NCI-H2107 treated with DMSO at 0.1 percent for 48 hours (cell line): ENCODE measurements around the gene ALG8.
"Not testable (repeated sequence)": the region's sequence is repeated elsewhere in the genome, so short reads cannot be mapped to it uniquely, and the experiment has no call there.

Experiments used
- DNase-seq: peaks from one replicate; lab custom pipeline; 2025; ENCODE audit not compliant: unreplicated experiment; lab: John Stamatoyannopoulos, UW

ALG8 gene

GRCh38 chr11:78072455-78072854 lies 67.0 kb downstream of the ALG8 start:
- DNase-seq: no peak

GRCh38 chr11:78071717-78072116 lies 67.7 kb downstream of the ALG8 start:
- no peak for DNase-seq

- no peak for DNase-seq
Measured at GRCh38 chr11:78070621-78071020, 68.8 kb downstream of the ALG8 start.

GRCh38 chr11:78069465-78069864 lies 70.0 kb downstream of the ALG8 start:
- no peak for DNase-seq

- DNase-seq: no peak
Measured at GRCh38 chr11:78067704-78068103, 71.7 kb downstream of the ALG8 start.

- no peak for DNase-seq
Measured at GRCh38 chr11:78066471-78066870, 73.0 kb downstream of the ALG8 start.

- no peak for DNase-seq
Measured at GRCh38 chr11:78065203-78065602, 74.2 kb downstream of the ALG8 start.

- DNase-seq: no peak
Measured at GRCh38 chr11:78063440-78064181, 75.8 kb downstream of the ALG8 start, which contains the start of gene THRSP. THRSP (plus strand) TSS chr11:78063861; CDS start chr11:78063882, 21 bp downstream.

- no peak for DNase-seq
Measured at GRCh38 chr11:78062671-78063070, 76.8 kb downstream of the ALG8 start.

- no peak for DNase-seq
Measured at GRCh38 chr11:78061921-78062311, 77.5 kb downstream of the ALG8 start.

GRCh38 chr11:78061088-78061920 lies 78.1 kb downstream of the ALG8 start:
- DNase-seq: no peak

GRCh38 chr11:78060533-78060932 lies 78.9 kb downstream of the ALG8 start:
- no peak for DNase-seq

- DNase-seq: not testable (repeated sequence)
Measured at GRCh38 chr11:78059749-78060328, 79.6 kb downstream of the ALG8 start.

- no peak for DNase-seq
Measured at GRCh38 chr11:78057462-78058055, 81.9 kb downstream of the ALG8 start.

- no peak for DNase-seq
Measured at GRCh38 chr11:78056093-78056492, 83.3 kb downstream of the ALG8 start.

GRCh38 chr11:78054971-78055370 lies 84.5 kb downstream of the ALG8 start:
- no peak for DNase-seq

GRCh38 chr11:78050964-78051831 lies 88.2 kb downstream of the ALG8 start:
- DNase-seq: no peak
